Breast epithelium (tissue), 4 donors: ENCODE measurements around the gene ZCCHC17. TPM values are rescaled to one million over a fixed set of nuclear protein-coding genes. Genes with fewer than 3 reads are reported as not detected.
"Not testable (repeated sequence)": the region's sequence is repeated elsewhere in the genome, so short reads cannot be mapped to it uniquely, and the experiment has no call there.

Experiments
- DNase-seq, 2 donors: peaks; one replicate each; pipeline ENCODE4 v3.0.0-alpha.2; 2019; ENCODE audit warnings: low spot score in 2 of 2
- H3K27ac ChIP-seq, 2 donors: fragments of 200-600 bp; sonication (generic) in 1 of 2; one replicate each; pipeline ENCODE4 v1.5.1; 2016 to 2019; ENCODE audit warnings: mild to moderate bottlenecking in 1 of 2
- H3K27me3 ChIP-seq, 2 donors: fragments of 200-600 bp; sonication (generic) in 1 of 2; one replicate each; pipeline versions ENCODE4 v1.5.1 to v1.6.0; 2017 to 2019; ENCODE audit warnings: control low read depth in 1 of 2, mild to moderate bottlenecking in 1 of 2
- H3K36me3 ChIP-seq: fragments of 200-600 bp; one replicate; pipeline ENCODE4 v1.5.1; 2019
- H3K4me1 ChIP-seq, 2 donors: fragments of 200-600 bp; sonication (generic); one replicate each; pipeline ENCODE4 v1.5.1; 2016 to 2019; ENCODE audit warnings: control low read depth in 1 of 2
- H3K4me3 ChIP-seq, 3 donors: fragments of 200-600 bp; sonication (generic); 1 replicate in 2 of 3; 2 replicates in 1 of 3; pipeline ENCODE4 v1.5.1; 2016 to 2019; ENCODE audit warnings: mild to moderate bottlenecking in 3 of 3, moderate library complexity in 2 of 3
- H3K9me3 ChIP-seq, 2 donors: fragments of 200-600 bp; sonication (generic) in 1 of 2; one replicate each; pipeline ENCODE4 v1.5.1; 2016 to 2019; ENCODE audit warnings: control low read depth in 1 of 2
- POLR2A ChIP-seq: fragments of 450-650 bp; IDR thresholded peaks from one replicate; pipeline ENCODE4 v1.6.1; 2016; ENCODE audit warnings: antibody characterized with exemption, mild to moderate bottlenecking, moderate library complexity
- POLR2AphosphoS5 ChIP-seq, 3 donors: sonication (generic); formaldehyde crosslinking; IDR thresholded peaks; one replicate each; pipeline ENCODE4 v1.6.1; 2017; ENCODE audit warnings: antibody characterized with exemption in 3 of 3
- intact Hi-C: fragments of 100-400 bp; cut with DNase I; formaldehyde crosslinking; loops from one replicate; pipeline ENCODE4 v1.15.1; 2023; ENCODE audit warnings: low total_unique reads
- total RNA-seq, 3 donors: library from RNA; depleted of rRNA; stranded (reverse); fragments of >200 nt; gene quantifications; one replicate each; pipeline ENCODE4 v1.1.0, GENCODE V29; 2016
- TF ChIP-seq, protein P1 (sequence below), 3 donors: fragments of 450-650 bp; IDR thresholded peaks; one replicate each; pipeline ENCODE4 v1.5.1; 2016 to 2017; ENCODE audit warnings: antibody characterized with exemption in 3 of 3, mild to moderate bottlenecking in 3 of 3, moderate library complexity in 3 of 3

The ZCCHC17 gene
- total RNA-seq, 3 donors from 2014 or later: 24.6 to 42.9 (median 29.6) TPM

DNA sequence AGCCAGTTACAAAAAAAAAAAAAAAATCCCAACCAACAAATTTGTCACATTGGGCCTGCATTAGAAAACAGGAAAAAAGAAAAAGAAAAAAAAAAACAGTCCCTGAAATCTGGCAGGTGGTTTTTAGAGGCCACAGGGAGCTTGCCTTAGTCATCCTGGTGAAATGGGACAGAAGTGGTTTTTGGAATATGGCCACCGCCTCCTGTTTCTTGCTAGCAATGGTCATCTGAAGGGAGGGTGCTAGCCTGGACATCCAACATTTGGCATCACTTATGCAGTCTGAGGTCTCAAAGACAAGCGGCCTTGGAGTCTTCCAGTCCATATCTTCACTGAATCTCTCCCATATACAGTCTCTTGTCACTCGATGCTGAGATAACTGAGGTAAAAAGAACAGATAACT, 37.1 kb upstream of the ZCCHC17 start:
- Histone ChIP-seq H3K27me3 (no peaks in the 10 kb centered on the region), H3K9me3 (no peaks in the 10 kb centered on the region), H3K36me3 (no peaks in the 10 kb centered on the region), H3K4me3 (no peak overlapping the region), H3K27ac (no peak overlapping the region), H3K4me1 (no peaks in the 10 kb centered on the region)
- intact Hi-C loops: no loop called here
- no peak for DNase-seq
- no peak for TF ChIP-seq POLR2AphosphoS5 (IDR thresholded peaks at IDR 0.05)
- TF ChIP-seq POLR2A: no peak
- TF ChIP-seq, protein P1, sequence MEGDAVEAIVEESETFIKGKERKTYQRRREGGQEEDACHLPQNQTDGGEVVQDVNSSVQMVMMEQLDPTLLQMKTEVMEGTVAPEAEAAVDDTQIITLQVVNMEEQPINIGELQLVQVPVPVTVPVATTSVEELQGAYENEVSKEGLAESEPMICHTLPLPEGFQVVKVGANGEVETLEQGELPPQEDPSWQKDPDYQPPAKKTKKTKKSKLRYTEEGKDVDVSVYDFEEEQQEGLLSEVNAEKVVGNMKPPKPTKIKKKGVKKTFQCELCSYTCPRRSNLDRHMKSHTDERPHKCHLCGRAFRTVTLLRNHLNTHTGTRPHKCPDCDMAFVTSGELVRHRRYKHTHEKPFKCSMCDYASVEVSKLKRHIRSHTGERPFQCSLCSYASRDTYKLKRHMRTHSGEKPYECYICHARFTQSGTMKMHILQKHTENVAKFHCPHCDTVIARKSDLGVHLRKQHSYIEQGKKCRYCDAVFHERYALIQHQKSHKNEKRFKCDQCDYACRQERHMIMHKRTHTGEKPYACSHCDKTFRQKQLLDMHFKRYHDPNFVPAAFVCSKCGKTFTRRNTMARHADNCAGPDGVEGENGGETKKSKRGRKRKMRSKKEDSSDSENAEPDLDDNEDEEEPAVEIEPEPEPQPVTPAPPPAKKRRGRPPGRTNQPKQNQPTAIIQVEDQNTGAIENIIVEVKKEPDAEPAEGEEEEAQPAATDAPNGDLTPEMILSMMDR (IDR thresholded peaks at IDR 0.05): no peak

DNA sequence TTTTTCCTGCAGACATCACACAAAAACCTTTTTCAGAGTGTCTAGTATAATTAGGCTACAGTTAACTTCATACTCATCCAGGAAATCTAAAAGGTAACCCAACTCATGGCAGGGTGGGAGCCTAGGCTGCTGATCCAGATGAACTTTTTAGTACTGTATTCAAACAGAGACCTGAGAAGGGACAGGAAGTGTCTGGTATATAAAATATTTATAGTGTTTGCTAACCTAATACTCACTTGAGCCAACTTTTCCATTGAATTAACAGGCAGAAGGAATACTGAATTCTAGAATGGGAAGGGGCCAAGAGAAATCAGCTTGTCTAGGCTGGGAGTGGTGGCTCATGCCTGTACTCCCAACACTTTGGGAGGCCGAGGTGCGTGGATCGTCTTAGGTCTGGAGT, 34.9 kb upstream of the ZCCHC17 start:
- no peaks in the 10 kb centered on the region for H3K9me3 ChIP-seq
- no peaks in the 10 kb centered on the region for H3K27me3 ChIP-seq
- no peak for DNase-seq
- H3K4me3 ChIP-seq: no peak overlapping the region
- TF ChIP-seq POLR2A: no peak
- TF ChIP-seq, protein P1 (IDR thresholded peaks at IDR 0.05): no peak
- TF ChIP-seq POLR2AphosphoS5 (IDR thresholded peaks at IDR 0.05): no peak
- H3K36me3 ChIP-seq: no peaks in the 10 kb centered on the region
- no peaks in the 10 kb centered on the region for H3K4me1 ChIP-seq
- no peak overlapping the region for H3K27ac ChIP-seq
- intact Hi-C loops: no loop called here

DNA sequence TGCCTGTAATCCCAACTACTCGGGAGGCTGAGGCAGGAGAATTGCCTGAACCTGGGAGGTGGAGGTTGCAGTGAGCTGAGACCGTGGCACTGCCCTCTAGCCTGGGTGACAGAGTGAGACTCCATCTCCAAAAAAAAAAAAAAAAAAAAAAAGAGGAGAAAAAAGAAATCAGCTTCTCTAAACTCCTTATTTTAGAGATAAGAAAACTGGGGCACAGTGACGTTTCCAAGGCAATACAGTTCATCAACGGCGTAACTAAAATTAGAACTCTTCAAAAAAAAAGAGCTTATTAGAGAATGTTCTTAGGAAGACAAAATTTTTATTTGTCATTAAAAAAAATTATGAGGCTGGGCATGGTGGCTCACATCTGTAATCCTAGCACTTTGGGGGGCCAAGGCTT, 34.4 kb upstream of the ZCCHC17 start:
- intact Hi-C loops, H3K9me3 ChIP-seq, H3K36me3 ChIP-seq, H3K27ac ChIP-seq, H3K27me3 ChIP-seq, H3K4me3 ChIP-seq, H3K4me1 ChIP-seq, DNase-seq: not testable (repeated sequence)

DNA sequence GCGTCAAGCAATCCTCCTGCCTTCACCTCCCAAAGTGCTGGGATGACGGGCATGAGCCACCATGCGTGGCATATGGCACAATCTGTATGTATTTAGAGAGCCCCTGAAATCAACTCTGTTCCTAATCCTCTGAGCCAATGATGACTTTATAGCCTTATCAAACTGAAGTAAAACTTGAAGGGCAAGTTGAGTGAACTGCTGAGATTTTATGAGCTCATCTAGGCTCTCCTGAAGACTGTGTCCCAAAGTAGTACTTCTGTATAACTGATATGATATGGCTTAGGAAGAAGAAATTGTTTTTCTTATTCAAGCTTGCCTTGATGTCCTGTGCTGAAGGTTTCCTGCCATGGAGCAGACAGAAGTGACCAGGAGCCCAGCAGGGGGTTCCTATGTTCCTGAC, 33.4 kb upstream of the ZCCHC17 start:
- Histone ChIP-seq H3K4me3 (no peak overlapping the region), H3K27me3 (no peaks in the 10 kb centered on the region), H3K9me3 (no peaks in the 10 kb centered on the region), H3K36me3 (no peaks in the 10 kb centered on the region), H3K27ac (no peak overlapping the region), H3K4me1 (no peaks in the 10 kb centered on the region)
- intact Hi-C loops: no loop called here
- no peak for DNase-seq
- no peak for TF ChIP-seq POLR2AphosphoS5 (IDR thresholded peaks at IDR 0.05)
- no peak for TF ChIP-seq POLR2A
- TF ChIP-seq, protein P1 (IDR thresholded peaks at IDR 0.05): no peak

DNA sequence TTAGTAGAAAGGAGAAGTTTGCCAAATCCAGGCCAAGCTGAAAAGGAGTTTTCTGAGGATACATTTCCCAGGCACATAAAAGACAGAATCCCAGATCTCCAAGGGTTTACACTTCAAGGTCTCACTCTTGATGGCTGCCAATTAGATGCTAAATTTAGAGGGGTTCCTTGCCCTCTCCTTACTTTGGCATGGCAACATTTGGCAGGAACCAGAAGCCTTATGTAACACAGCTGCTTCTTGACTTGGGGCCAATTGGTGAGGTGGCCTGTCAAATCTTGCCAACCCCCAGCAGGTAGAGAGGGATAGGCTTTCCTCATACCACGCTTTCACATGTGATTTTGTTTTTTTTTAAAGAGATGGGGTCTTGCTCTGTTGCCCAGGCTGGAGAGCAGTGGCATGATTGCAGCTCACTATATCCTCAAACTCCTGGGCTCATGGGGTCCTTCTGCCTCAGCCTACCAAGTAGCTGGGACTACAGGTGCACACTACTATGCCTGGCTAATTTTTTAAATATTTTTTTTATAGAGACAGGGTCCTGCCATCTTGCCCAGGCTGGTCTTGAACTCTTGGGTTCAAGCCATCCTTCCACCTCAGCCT, 31.9 kb upstream of the ZCCHC17 start:
- Histone ChIP-seq H3K27me3 (no peaks in the 10 kb centered on the region), H3K9me3 (no peaks in the 10 kb centered on the region), H3K27ac (no peak overlapping the region), H3K36me3 (no peaks in the 10 kb centered on the region), H3K4me3 (no peak overlapping the region), H3K4me1 (no peaks in the 10 kb centered on the region)
- DNase-seq: no peak
- intact Hi-C loops: no loop called here
- no peak for TF ChIP-seq POLR2AphosphoS5 (IDR thresholded peaks at IDR 0.05)
- TF ChIP-seq, protein P1 (IDR thresholded peaks at IDR 0.05): no peak
- TF ChIP-seq POLR2A: no peak

DNA sequence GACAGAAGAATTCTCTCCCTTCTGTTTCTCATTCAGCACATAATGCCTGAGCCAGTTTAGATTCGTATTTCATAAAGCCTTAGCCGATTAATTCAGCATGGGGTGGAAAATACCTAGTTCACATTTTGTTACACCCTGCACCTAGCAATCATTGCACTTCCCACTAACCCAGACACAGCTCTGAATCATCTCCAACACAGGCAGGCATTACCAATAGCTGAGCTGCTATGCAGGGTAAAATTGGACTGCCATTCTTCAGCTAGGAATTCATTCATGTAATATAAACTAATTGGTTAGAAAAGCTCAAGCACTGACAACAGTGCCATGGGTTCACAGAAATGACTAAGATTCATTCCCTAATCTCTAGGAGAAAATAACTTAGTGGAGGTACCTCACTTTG, 30.3 kb upstream of the ZCCHC17 start:
- DNase-seq: no peak
- no peaks in the 10 kb centered on the region for H3K4me1 ChIP-seq
- no peaks in the 10 kb centered on the region for H3K9me3 ChIP-seq
- no peak overlapping the region for H3K4me3 ChIP-seq
- no peaks in the 10 kb centered on the region for H3K36me3 ChIP-seq
- no peak overlapping the region for H3K27ac ChIP-seq
- no peaks in the 10 kb centered on the region for H3K27me3 ChIP-seq
- TF ChIP-seq, protein P1 (IDR thresholded peaks at IDR 0.05): no peak
- TF ChIP-seq POLR2A (no peak), POLR2AphosphoS5 (IDR thresholded peaks at IDR 0.05) (no peak)
- intact Hi-C loops: no loop called here
